Hepatocyte (in vitro differentiated cells): Measurements from ENCODE around the gene GABBR2. TPM values are rescaled to one million over a fixed set of nuclear protein-coding genes. Genes with fewer than 3 reads are reported as not detected.

Experiments
- DNase-seq: peaks from one replicate; pipeline ENCODE4 v3.0.0-alpha.2; 2016; ENCODE audit warnings: low spot score
- H2AFZ ChIP-seq: fragments of 200-600 bp; sonication (generic); 2 replicates; pipeline ENCODE4 v1.6.0; 2016; ENCODE audit warnings: antibody characterized with exemption, mild to moderate bottlenecking
- H3K27ac ChIP-seq: fragments of 200-600 bp; sonication (generic); 2 replicates; pipeline ENCODE4 v1.5.1; 2016; ENCODE audit warnings: mild to moderate bottlenecking
- H3K27me3 ChIP-seq: fragments of 200-600 bp; sonication (generic); 2 replicates; pipeline ENCODE4 v1.6.1; 2016
- H3K36me3 ChIP-seq: fragments of 200-600 bp; sonication (generic); replicated peaks from 2 replicates; pipeline ENCODE4 v1.5.1; 2016; ENCODE audit warnings: low read depth; ENCODE audit not compliant: insufficient read depth
- H3K4me1 ChIP-seq: fragments of 200-600 bp; sonication (generic); 2 replicates; pipeline ENCODE4 v1.5.1; 2016; ENCODE audit warnings: mild to moderate bottlenecking, moderate library complexity; ENCODE audit not compliant: insufficient read depth
- H3K4me2 ChIP-seq: fragments of 200-600 bp; sonication (generic); 2 replicates; pipeline ENCODE4 v1.6.0; 2016
- H3K4me3 ChIP-seq: fragments of 200-600 bp; sonication (generic); 2 replicates; pipeline ENCODE4 v1.5.1; 2016; ENCODE audit warnings: mild to moderate bottlenecking
- H3K79me2 ChIP-seq: fragments of 200-600 bp; sonication (generic); 2 replicates; pipeline ENCODE4 v1.6.0; 2017; ENCODE audit warnings: mild to moderate bottlenecking
- H3K9me2 ChIP-seq: fragments of 200-600 bp; sonication (generic); replicated peaks from 2 replicates; pipeline ENCODE4 v1.6.0; 2017; ENCODE audit warnings: mild to moderate bottlenecking; ENCODE audit not compliant: insufficient read depth
- H3K9me3 ChIP-seq: fragments of 200-600 bp; sonication (generic); 2 replicates; pipeline ENCODE4 v1.5.1; 2016; ENCODE audit warnings: low read depth, mild to moderate bottlenecking
- H4K20me1 ChIP-seq: fragments of 200-600 bp; sonication (generic); 2 replicates; pipeline ENCODE4 v1.6.0; 2016; ENCODE audit warnings: mild to moderate bottlenecking; ENCODE audit not compliant: insufficient read depth, poor library complexity, severe bottlenecking
- CTCF ChIP-seq: fragments of 200-600 bp; sonication (generic); IDR thresholded peaks from 2 replicates; pipeline ENCODE4 v1.5.1; 2016; ENCODE audit warnings: antibody characterized with exemption, mild to moderate bottlenecking; ENCODE audit not compliant: poor library complexity
- EZH2 ChIP-seq: fragments of 200-600 bp; sonication (generic); IDR thresholded peaks from 2 replicates; pipeline ENCODE4 v1.6.1; 2016; ENCODE audit warnings: antibody characterized with exemption, mild to moderate bottlenecking, borderline replicate concordance
- EZH2phosphoT487 ChIP-seq: fragments of 200-600 bp; sonication (generic); IDR thresholded peaks from one replicate; pipeline ENCODE4 v1.6.1; 2018; ENCODE audit warnings: antibody characterized with exemption, mild to moderate bottlenecking, low read depth, moderate library complexity; ENCODE audit not compliant: unreplicated experiment, severe bottlenecking
- WGBS: methylation state at CpG from one replicate; pipeline ENCODE4 v1.1.6; 2016; ENCODE audit warnings: low lambda C conversion rate; ENCODE audit errors: missing lambda C conversion rate; 5-methylcytosine and 5-hydroxymethylcytosine counted together
- polyA plus RNA-seq: library from polyadenylated mRNA; unstranded; fragments of >200 nt; fragmentation: Nextera tagmentation; extraction: Ambion mirVana; gene quantifications from 2 replicates; pipeline ENCODE4 v1.2.1, GENCODE V29; 2016
- total RNA-seq: library from RNA; depleted of rRNA; stranded (reverse); fragments of >200 nt; gene quantifications from 2 replicates; pipeline ENCODE4 v1.2.3, GENCODE V29; 2014

GABBR2 gene
- total RNA-seq = 0.20 and 0.52 TPM in 2 replicates
- 0.28 and 1.3 TPM in 2 replicates for polyA plus RNA-seq

DNA sequence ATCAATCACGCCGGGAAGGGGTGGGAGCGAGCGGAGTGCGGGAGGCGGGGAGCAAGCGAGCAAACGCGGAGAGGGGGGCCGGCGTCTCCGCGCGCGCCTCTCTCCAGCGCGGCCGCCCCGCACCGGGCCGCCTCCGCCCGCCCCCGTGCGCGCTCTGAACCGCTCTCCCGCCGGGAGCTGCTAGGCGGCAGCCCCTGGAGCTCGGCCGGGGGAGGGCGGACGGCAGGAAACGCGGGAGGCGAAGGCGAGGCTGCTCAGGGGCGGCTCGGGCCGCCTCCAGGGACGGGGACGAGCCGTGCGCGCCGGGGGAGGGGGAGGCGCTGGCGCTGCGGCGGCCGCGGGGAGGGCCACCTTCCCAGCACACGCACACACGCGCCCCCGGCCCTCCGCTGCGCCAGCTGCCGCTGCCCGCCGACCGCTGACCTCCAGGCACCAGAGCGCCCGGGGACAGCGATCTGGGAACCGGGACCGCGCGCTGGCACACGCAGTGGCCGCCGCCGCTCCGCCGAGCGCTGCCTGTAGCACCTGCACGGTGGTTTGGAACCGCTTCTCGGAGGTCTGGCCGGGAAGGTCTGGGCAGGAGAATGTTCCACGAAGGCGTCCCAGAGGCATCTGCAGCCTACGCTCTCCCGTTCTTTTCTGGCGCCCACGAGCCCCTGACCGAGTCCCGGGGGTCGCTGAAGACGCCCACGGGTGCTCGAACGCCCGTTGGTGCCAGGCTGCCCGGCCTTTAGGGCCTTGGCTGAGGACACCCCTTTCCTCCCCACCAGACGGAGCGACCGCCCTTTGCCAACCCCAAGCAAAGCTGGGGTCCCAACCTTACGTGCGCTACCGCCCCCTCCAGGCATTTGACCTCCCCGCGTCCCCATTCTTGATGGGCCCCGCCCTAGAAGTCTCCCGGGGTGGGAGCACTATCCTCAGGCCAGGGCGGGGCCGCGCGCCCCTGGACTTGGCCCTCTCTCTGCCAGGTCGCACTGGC lies at the start of gene GABBR2:
GABBR2 (minus strand) TSS at position 3 of the 979 bp plus-strand sequence. CDS start 198 bp downstream, outside the sequence.
- 9% methylated on average over 53 of the region's 111 CpGs for WGBS

DNA sequence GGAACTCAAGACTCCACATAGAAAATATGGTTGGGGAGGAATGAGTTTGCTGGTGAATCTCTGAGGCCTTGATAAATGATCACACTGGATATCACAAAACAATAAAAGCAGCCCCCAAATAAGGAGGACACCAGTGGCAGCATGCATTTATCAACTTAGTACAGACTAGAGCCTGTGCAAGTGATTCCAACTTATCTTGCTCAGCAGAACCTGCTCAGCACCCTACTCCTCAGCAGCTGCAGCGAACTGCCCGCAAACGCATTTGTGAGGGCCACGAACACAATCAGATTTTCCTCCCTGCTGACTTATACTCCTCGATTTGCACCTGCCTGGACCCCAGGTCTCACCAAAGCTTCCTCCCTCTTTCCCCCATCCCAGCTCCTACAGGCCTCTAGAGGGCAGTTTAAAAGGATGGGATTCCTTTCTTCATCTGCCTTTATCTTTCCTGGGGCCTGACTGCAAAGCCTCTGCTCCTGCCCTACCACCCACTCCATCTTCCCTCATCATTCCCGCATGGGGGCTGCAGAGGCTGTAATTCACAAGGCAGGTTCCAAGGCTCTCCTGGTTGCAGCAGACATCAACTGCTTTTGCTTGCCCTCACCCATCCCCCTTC lies 46.4 kb upstream of the GABBR2 start:
- Histone ChIP-seq H3K27ac (no peak overlapping the region), H3K9me2 (no peaks in the 10 kb centered on the region), H3K36me3 (no peaks in the 10 kb centered on the region), H3K4me2 (no peak overlapping the region), H3K79me2 (no peaks in the 10 kb centered on the region), H2AFZ (no peak overlapping the region), H3K27me3 (no peaks in the 10 kb centered on the region), H3K9me3 (no peaks in the 10 kb centered on the region), H3K4me3 (no peak overlapping the region), H3K4me1 (no peaks in the 10 kb centered on the region), H4K20me1 (no peaks in the 10 kb centered on the region)
- TF ChIP-seq EZH2phosphoT487 = no peak
- no peak for TF ChIP-seq EZH2
- TF ChIP-seq CTCF = no peak
- 98% methylated on average over 6 of the region's 6 CpGs for WGBS
- DNase-seq = no peak

More for the DNA sequence above, at the start of gene GABBR2:
- H3K79me2 ChIP-seq = no peaks in the 10 kb centered on the region
- H4K20me1 ChIP-seq = no peaks in the 10 kb centered on the region
- TF ChIP-seq EZH2 = peak; percentile 62
- TF ChIP-seq EZH2phosphoT487 = no peak
- peak; percentile 25 for DNase-seq
- H3K27me3 ChIP-seq = peaks cover 82% of the 10 kb centered on the region
- no peaks in the 10 kb centered on the region for H3K36me3 ChIP-seq
- H3K4me2 ChIP-seq = peak within 1 kb of the TSS; percentile 82
- H3K9me3 ChIP-seq = no peaks in the 10 kb centered on the region
- no peak within 1 kb of the TSS for H3K27ac ChIP-seq
- no peak within 1 kb of the TSS for H2AFZ ChIP-seq
- peaks cover 6% of the 10 kb centered on the region for H3K4me1 ChIP-seq
- H3K9me2 ChIP-seq = no peaks in the 10 kb centered on the region
- H3K4me3 ChIP-seq = peak within 1 kb of the TSS; percentile 23

DNA sequence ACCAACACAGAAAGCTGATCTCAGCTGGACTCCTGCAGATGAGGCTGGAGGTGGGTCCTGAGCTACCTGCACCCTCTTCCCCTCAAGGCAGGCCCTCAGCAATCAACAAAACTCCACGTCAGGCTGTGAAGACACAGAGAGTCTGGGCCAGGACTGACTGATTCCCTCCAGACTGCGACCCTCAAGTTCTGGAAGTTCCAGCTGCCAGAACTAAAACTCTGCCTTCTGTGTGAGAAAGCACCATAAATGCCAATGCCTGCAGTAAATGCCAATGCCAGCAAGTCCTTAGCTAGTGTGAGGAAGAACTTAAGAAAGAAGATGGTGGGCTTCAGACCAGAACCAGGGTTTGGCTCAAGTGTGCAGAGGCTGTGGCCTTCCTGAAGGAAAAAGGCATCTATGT lies 42.5 kb upstream of the GABBR2 start:
- Histone ChIP-seq H3K36me3 (no peaks in the 10 kb centered on the region), H3K9me3 (no peaks in the 10 kb centered on the region), H3K4me2 (no peak overlapping the region), H3K9me2 (no peaks in the 10 kb centered on the region), H3K79me2 (no peaks in the 10 kb centered on the region), H3K4me3 (no peak overlapping the region), H2AFZ (no peak overlapping the region), H3K27me3 (no peaks in the 10 kb centered on the region), H3K4me1 (no peaks in the 10 kb centered on the region), H4K20me1 (no peaks in the 10 kb centered on the region), H3K27ac (no peak overlapping the region)
- 93% methylated on average over 2 of the region's 2 CpGs for WGBS
- TF ChIP-seq EZH2phosphoT487 (no peak), EZH2 (no peak), CTCF (no peak)
- DNase-seq = no peak
